PC-3 (cell line): ENCODE results near the gene NVL. TPM values are rescaled to one million over a fixed set of nuclear protein-coding genes. Genes with fewer than 3 reads are reported as not detected.
A peak's percentile ranks its signal among the peaks of the same experiment; 100 is the strongest.

Source experiments
- ATAC-seq: fragments of 200-7000 bp; cut with Tn5 transposase; 2 replicates; pipeline ENCODE4 v1.9.1; 2020; ENCODE audit warnings: mild to moderate bottlenecking, moderate library complexity
- BruUV-seq: library from RNA; stranded (reverse); fragments of 400-500 nt; replicated peaks from 2 replicates; lab custom pipeline; 2021; lab: Mats Ljungman, UMichigan
- CTCF ChIA-PET: fragments of 300-600 bp; sonication (Branson Sonifier 250); formaldehyde crosslinking; loops from one replicate; lab custom pipeline; 2022; ENCODE audit warnings: antibody characterized with exemption; lab: Charles Lee
- POLR2A ChIA-PET: fragments of 300-600 bp; sonication (Branson Sonifier 250); formaldehyde crosslinking; loops from one replicate; lab custom pipeline; 2022; ENCODE audit warnings: antibody characterized with exemption; ENCODE audit not compliant: unreplicated experiment; lab: Charles Lee
- DNase-seq: peaks from one replicate; pipeline ENCODE4 v3.0.0-alpha.2; 2015
- H2AFZ ChIP-seq: fragments of 300-600 bp; sonication (generic); 2 replicates; pipeline ENCODE4 v1.6.0; 2016; ENCODE audit warnings: antibody characterized with exemption, low read length
- H3F3A ChIP-seq: fragments of 300-600 bp; sonication (generic); one replicate; pipeline ENCODE4 v1.6.0; 2017; ENCODE audit warnings: antibody characterized with exemption, low read length, control low read depth, mild to moderate bottlenecking; ENCODE audit not compliant: unreplicated experiment
- H3K27ac ChIP-seq: fragments of 300-600 bp; sonication (generic); 2 replicates; pipeline ENCODE4 v1.5.1; 2016; ENCODE audit warnings: mild to moderate bottlenecking, low read length
- H3K27me3 ChIP-seq: fragments of 300-600 bp; sonication (generic); 2 replicates; pipeline ENCODE4 v1.6.1; 2016; ENCODE audit warnings: low read length, mixed read lengths
- H3K36me3 ChIP-seq: fragments of 300-600 bp; sonication (generic); 2 replicates; pipeline ENCODE4 v1.6.1; 2016; ENCODE audit warnings: low read depth, mixed run types, low read length, mixed read lengths
- H3K4me1 ChIP-seq: fragments of 300-600 bp; sonication (generic); 2 replicates; pipeline ENCODE4 v1.5.1; 2016; ENCODE audit warnings: low read length; ENCODE audit not compliant: insufficient read depth
- H3K4me2 ChIP-seq: fragments of 300-600 bp; sonication (generic); 2 replicates; pipeline ENCODE4 v1.6.0; 2016; ENCODE audit warnings: low read length
- H3K4me3 ChIP-seq: fragments of 300-600 bp; sonication (generic); 2 replicates; pipeline ENCODE4 v1.5.1; 2016; ENCODE audit warnings: mild to moderate bottlenecking, low read length, mixed read lengths
- H3K79me2 ChIP-seq: fragments of 300-600 bp; sonication (generic); 2 replicates; pipeline ENCODE4 v1.6.1; 2017; ENCODE audit warnings: low read length, mixed read lengths
- H3K9ac ChIP-seq: fragments of 300-600 bp; sonication (generic); 2 replicates; pipeline ENCODE4 v1.6.0; 2016; ENCODE audit warnings: mild to moderate bottlenecking, low read length
- H3K9me2 ChIP-seq: fragments of 300-600 bp; sonication (generic); replicated peaks from 2 replicates; pipeline ENCODE4 v1.6.1; 2016; ENCODE audit warnings: mixed run types, low read length, mixed read lengths
- H3K9me3 ChIP-seq: fragments of 300-600 bp; sonication (generic); 2 replicates; pipeline ENCODE4 v1.6.1; 2016; ENCODE audit warnings: low read length, mixed read lengths
- H4K20me1 ChIP-seq: fragments of 300-600 bp; sonication (generic); 2 replicates; pipeline ENCODE4 v1.6.1; 2016; ENCODE audit warnings: low read length, mixed read lengths
- CTCF ChIP-seq: fragments of 300-600 bp; sonication (generic); conservative IDR thresholded peaks from 2 replicates; pipeline ENCODE4 v1.5.1; 2017; ENCODE audit warnings: antibody characterized with exemption, low read depth, mild to moderate bottlenecking, low read length
- EZH2 ChIP-seq: fragments of 300-600 bp; sonication (generic); IDR thresholded peaks from one replicate; pipeline ENCODE4 v1.6.1; 2017; ENCODE audit warnings: antibody characterized with exemption, mild to moderate bottlenecking, low read length; ENCODE audit not compliant: unreplicated experiment
- EZH2phosphoT487 ChIP-seq: fragments of 300-600 bp; sonication (generic); IDR thresholded peaks from 2 replicates; pipeline ENCODE4 v1.6.1; 2018; ENCODE audit warnings: mild to moderate bottlenecking, antibody characterized with exemption, low read length, borderline replicate concordance
- intact Hi-C: fragments of 100-400 bp; cut with micrococcal nuclease; formaldehyde crosslinking; loops from 2 replicates; pipeline ENCODE4 v1.9.0; 2023
- total RNA-seq: library from RNA; depleted of rRNA; stranded (reverse); fragments of >200 nt; gene quantifications from 2 replicates; pipeline ENCODE4 v1.2.3, GENCODE V29; 2014

The NVL gene
- total RNA-seq, 1 experiment from 2014 or later: 37.1 TPM

GRCh38 chr1:224377676-224378006, 47.7 kb upstream of the NVL start:
- ATAC-seq: peak; percentile 87
- Histone ChIP-seq H3K27ac (peak overlapping the region; percentile 12; the same call in 1 of the 2 replicates), H3K4me2 (0 out of 2 replicates have a peak overlapping the region, but pooled peaks have one; percentile 10)

GRCh38 chr1:224375059-224375458, 45.1 kb upstream of the NVL start:
- no peaks in the 10 kb centered on the region for H3K27me3 ChIP-seq
- POLR2A ChIA-PET: no interaction called here
- CTCF ChIA-PET: no interaction called here
- no peak overlapping the region for H3K4me3 ChIP-seq
- H3K9me3 ChIP-seq: no peaks in the 10 kb centered on the region
- no TSS peak for BruUV-seq
- DNase-seq (no peak), ATAC-seq (no peak)
- H2AFZ ChIP-seq: no peak overlapping the region
- no peak overlapping the region for H3K9ac ChIP-seq
- peaks cover 57% of the 10 kb centered on the region for H3K36me3 ChIP-seq
- H3F3A ChIP-seq: no peaks in the 10 kb centered on the region
- TF ChIP-seq CTCF (no peak), EZH2 (no peak), EZH2phosphoT487 (no peak)
- no peaks in the 10 kb centered on the region for H3K79me2 ChIP-seq
- H3K9me2 ChIP-seq: no peaks in the 10 kb centered on the region
- no peaks in the 10 kb centered on the region for H4K20me1 ChIP-seq
- H3K4me1 ChIP-seq: peaks cover 18% of the 10 kb centered on the region
- H3K4me2 ChIP-seq: no peak overlapping the region
- no peak overlapping the region for H3K27ac ChIP-seq
- intact Hi-C loops: no loop called here

More at GRCh38 chr1:224377676-224378006, 47.7 kb upstream of the NVL start:
- no peaks in the 10 kb centered on the region for H3K9me3 ChIP-seq
- POLR2A ChIA-PET: no interaction called here
- H3K4me1 ChIP-seq: peaks cover 18% of the 10 kb centered on the region
- H3K27me3 ChIP-seq: no peaks in the 10 kb centered on the region
- TF ChIP-seq EZH2 (no peak), EZH2phosphoT487 (no peak), CTCF (no peak)
- H3K9me2 ChIP-seq: no peaks in the 10 kb centered on the region
- no peak overlapping the region for H2AFZ ChIP-seq
- no peaks in the 10 kb centered on the region for H4K20me1 ChIP-seq
- no peak overlapping the region for H3K4me3 ChIP-seq
- no peak overlapping the region for H3K9ac ChIP-seq
- TSS peak; percentile 5 for BruUV-seq
- peaks cover 44% of the 10 kb centered on the region for H3K36me3 ChIP-seq
- DNase-seq: peak; percentile 82
- CTCF ChIA-PET: no interaction called here
- intact Hi-C loops: no loop called here
- no peaks in the 10 kb centered on the region for H3F3A ChIP-seq
- H3K79me2 ChIP-seq: no peaks in the 10 kb centered on the region

GRCh38 chr1:224373008-224373590, 43.1 kb upstream of the NVL start:
- Histone ChIP-seq H3K4me2 (no peak overlapping the region), H3K27ac (no peak overlapping the region), H3K27me3 (no peaks in the 10 kb centered on the region), H3K9me3 (no peaks in the 10 kb centered on the region), H3K36me3 (peaks cover 58% of the 10 kb centered on the region), H3K9me2 (no peaks in the 10 kb centered on the region), H3K4me3 (no peak overlapping the region), H3K4me1 (peaks cover 18% of the 10 kb centered on the region), H4K20me1 (no peaks in the 10 kb centered on the region), H3K79me2 (no peaks in the 10 kb centered on the region), H3F3A (no peaks in the 10 kb centered on the region), H2AFZ (no peak overlapping the region), H3K9ac (no peak overlapping the region)
- no TSS peak for BruUV-seq
- intact Hi-C loops: no loop called here
- POLR2A ChIA-PET: no interaction called here
- TF ChIP-seq CTCF: no peak
- TF ChIP-seq EZH2: no peak
- TF ChIP-seq EZH2phosphoT487: no peak
- DNase-seq (no peak), ATAC-seq (no peak)
- CTCF ChIA-PET: no interaction called here
